ENCODE results near the gene NPAS3.

GRCh38 chr14:33408291-33408690 is 469.6 kb downstream of the NPAS3 start:
- TF ChIP-seq CTCF (IDR thresholded peaks at IDR 0.05) (no peak), POLR2A (IDR thresholded peaks at IDR 0.05) (no peak), POLR2AphosphoS5 (IDR thresholded peaks at IDR 0.05) (no peak), EP300 (IDR thresholded peaks at IDR 0.05) (no peak)
